IPS DF 19.7 (cell line): ENCODE measurements around the gene GFI1.
"Not testable (repeated sequence)": the region's sequence is repeated elsewhere in the genome, so short reads cannot be mapped to it uniquely, and the experiment has no call there.

Experiments
- DNase-seq: peaks from one replicate; pipeline ENCODE4 v3.0.0-alpha.2; 2013; ENCODE audit warnings: low read depth, low spot score

GFI1 gene

DNA sequence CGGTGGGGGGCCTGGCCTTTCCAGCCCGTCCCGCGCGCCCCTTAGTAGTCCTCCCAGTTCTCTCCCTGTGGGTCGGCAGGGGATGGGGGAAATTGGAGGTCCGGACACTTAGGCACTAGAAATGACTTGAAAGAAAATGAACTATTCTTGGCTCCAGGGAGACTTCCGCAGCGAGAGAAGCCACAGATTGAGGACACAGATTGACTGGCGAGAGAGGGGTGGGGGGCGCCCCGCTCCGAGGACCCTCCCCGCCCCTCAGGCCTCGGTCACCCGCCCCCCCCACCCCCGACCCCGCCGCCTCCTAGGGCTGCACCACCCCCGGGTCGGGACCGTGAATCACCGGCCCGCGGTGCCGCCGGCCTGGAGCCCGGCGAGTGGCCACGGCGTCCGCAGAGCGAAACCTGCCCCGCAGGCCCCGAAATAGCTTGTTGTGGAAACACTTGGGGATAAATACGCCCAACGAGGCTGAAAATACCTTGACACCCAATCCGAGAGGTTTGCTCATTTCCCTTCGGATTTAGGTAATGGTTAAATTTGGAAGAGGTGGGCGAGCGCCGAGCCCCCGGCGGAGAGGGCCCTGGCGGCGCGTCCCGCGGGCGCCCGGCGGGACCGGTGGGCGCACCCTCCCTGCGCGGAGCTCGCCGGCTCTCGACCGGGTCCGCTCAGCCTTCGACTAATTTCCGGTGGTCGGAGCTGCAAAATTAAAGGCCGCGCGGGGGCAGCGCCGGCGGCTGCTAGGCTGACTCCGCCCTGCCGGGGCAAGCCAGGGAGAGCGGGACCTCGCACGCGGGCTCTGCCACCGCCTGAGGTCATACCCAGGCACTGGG is at the start of gene GFI1:
TSS of gene GFI1 (minus strand) at position 675 of the 827 bp plus-strand sequence. CDS start 3,438 bp downstream, outside the sequence.
- DNase-seq = no peak

GRCh38 chr1:92532371-92532770 is 45.6 kb upstream of the GFI1 start:
- not testable (repeated sequence) for DNase-seq

DNA sequence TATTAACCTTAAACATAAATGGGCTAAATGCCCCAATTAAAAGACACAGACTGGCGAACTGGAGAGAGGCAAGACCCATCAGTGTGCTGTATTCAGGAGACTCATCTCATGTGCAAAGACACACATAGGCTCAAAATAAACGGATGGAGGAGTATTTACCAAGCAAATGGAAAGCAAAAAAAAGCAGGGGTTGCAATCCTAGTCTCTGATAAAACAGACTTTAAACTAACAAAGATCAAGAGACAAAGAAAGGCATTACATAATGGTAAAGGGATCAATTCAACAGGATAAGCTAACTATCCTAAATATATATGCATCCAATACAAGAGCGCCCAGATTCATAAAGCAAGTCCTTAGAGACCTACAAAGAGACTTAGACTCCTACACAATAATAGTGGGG is 45.2 kb upstream of the GFI1 start:
- not testable (repeated sequence) for DNase-seq

DNA sequence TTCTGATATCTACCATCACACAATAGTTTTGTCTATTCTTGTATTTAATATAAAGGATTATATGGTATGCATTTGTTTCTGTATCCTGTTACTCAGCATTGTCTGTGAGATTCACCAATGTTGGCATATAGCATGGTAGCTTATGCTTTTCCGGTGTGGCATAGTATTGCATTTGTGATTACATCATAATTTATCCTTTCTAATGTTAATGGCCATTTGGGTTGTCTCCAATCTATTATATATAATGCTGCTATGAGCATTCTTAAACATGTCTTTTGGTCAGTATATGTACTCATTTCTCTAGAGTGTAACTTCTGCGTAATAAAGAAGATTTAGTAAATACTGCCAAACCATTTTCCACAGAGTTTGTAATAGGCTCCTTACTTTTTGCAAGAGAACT is 40.9 kb upstream of the GFI1 start:
- DNase-seq = no peak

GRCh38 chr1:92524944-92525590 is 38.3 kb upstream of the GFI1 start:
- not testable (repeated sequence) for DNase-seq

DNA sequence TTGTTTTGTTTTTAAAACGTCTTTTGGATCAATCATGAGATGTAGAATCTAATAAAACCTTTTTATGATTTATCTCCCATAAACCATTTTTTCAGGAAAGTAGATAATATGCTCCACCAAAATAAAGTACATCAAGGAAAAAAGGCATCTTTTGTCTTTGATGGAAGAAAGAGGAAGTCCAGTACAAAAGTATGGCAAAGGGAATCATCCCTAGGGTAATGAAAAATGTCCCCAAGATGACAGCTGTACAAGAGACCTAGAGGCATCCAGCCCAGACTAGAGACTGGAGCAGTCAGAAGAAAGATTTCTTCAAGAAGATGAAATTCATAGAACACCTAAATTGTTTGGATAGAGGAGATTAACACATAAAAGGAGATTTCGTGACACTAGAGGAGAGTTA is 32.3 kb upstream of the GFI1 start:
- DNase-seq = no peak

GRCh38 chr1:92516574-92516973 is 29.8 kb upstream of the GFI1 start:
- no peak for DNase-seq

DNA sequence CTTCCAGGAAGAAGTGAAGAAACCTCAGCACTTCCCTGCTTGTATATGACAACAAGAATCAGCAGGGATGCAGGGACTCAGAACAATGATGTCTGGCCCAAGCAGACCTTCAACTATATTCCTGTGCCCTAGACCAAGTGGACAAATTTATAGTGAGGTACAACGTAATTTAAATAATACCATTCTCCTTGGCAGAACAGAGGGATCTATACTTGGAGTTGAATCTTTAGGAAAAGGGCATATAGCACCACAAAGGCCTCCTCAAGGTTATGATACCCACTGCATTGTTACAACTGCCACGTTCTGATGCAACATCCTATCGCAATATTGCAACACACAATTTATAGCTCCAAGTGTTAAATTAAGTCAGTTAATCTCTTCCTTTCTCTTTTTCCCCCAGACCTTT is 29.1 kb upstream of the GFI1 start:
- DNase-seq = no peak

GRCh38 chr1:92511541-92511940 is 24.8 kb upstream of the GFI1 start:
- DNase-seq = no peak

DNA sequence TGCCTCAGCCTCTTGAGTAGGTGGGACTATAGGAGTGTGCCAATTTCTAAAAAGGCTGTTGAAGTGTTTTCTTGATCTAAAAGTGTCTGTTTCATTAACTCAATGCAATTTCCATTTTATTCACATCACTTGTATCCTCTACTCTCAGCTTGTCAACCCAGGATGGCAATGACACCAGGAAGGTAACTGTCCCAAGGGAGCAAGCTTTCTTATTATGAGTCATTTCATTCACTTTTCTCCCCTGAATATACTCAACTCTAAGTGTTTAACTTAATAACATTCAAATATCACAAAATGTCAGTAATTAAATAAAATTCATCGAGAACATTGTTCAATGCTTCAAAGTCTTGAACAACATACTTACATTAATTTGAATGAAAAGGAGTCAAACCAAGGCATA is 22.9 kb upstream of the GFI1 start:
- no peak for DNase-seq

DNA sequence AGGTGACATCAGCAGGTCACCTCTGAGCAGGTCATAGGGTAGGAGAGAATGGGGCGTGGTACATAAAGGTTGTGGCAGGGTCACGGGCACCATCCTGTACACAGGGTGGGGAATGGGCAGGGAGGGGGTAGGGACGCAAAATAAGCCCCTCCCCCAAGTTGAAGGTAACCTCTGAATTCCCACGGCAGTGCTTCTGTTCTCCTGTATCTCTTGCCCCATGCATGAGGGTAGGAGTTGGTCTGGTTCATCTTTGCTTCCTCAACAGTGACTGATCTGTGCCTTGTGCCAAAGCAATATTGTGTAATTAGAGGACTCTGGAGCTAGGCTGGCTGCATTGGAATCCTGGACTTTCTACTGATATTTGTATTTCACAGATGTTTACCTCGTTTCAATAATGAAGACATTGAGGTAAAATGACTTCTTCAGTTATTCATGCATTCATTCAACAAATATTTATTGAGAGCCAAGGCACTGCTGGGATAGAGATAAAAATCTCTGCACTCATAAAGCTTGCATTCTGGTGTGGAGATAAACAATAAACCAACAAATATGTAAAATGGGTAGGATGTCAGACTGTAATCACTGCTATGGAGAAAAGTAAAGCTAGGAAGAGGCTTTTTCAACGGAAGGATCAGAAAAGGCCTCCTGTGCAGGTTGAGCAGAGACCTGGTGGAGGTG is 18.4 kb upstream of the GFI1 start:
- no peak for DNase-seq

DNA sequence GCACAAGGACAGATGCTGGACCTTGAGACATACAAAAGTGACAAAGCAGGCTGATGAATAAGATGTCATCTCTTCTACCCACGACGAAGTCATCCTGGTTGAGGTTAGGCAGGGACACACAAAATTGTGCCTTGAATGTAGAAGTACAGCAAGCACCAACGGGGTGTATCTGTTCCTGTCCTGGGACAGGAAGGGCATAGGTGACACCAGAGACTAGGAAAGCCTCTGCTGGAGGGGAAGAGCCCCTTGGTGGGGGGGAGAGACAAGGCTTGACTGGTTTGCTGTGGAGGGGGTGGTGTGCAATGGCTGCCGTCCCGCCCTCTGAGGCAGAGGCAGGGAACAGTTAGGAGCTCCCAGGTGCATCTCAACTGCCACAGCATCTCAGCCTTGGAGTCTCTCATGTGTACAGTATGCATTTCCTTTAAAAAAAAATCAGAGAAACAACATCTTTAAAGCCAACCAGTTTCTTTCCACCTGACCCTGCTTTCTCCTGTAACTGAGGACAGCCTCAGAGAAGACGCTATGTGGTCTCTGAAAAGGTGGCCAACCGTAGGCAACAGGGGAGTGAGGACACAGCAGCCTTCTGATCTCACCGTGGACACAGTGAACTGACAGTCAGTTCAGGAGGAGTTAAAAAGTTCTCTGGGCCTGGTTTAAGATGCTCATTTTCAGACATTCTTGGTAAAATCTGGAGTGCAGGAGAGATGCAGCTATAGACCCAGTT is 17.7 kb upstream of the GFI1 start:
- no peak for DNase-seq

GRCh38 chr1:92503926-92504285 is 17.2 kb upstream of the GFI1 start:
- no peak for DNase-seq

DNA sequence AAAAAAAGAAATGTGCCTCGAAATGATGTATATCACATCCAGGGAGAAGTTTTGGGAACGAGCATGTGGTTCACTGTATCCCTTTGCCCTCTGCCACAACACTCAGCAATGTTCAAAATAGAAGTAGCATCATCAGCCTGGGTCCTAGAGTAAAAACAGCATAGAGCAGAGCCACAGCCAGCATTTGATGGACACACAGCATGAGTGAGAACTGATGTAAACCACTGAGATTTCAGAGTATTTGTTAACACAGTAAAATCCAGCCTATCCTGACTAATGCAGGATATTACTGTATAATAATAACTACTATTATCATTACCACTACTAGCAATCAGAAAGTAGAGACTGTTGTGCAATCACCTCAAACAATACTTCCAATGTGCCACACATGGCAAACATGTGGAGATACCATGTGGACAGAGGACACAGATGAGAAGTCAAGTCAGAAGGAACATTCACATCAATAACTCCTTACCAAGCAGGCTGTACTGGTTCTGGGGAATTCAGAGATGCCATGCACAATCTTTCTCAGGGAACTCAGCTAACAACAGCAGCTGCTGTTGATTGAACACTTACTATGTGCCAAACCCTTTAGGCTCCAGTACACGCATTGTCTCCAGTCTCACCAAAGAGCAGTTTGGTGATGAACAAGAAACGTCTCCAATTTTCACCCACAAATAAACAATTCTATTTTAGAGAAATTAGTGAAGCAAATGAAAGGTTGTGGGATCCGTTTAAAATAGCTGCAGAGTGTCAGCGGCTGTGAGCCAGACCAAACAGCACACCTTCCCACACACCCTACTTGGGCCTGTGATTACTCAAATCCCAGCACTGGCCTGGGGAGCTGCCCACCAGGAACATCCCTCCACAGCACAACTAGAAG is 16.6 kb upstream of the GFI1 start:
- DNase-seq = no peak

DNA sequence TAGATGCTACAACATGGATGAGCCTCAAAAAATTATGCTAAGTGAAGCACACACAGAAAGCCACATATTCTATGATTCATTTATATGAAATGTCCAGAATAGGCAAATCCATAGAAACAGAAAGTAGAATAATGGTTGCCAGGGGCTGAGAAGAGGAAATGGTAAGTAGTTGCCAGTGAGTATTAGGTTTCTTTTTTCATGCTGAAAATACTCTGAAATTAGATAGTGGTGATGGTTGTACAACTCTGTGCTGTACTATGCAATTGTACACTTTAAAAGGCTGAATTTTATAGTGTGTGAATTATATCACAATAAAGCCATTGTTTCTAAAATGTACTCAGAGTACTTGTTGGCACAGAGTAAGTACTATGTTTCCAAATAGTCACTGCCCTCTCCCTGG is 15.5 kb upstream of the GFI1 start:
- no peak for DNase-seq

DNA sequence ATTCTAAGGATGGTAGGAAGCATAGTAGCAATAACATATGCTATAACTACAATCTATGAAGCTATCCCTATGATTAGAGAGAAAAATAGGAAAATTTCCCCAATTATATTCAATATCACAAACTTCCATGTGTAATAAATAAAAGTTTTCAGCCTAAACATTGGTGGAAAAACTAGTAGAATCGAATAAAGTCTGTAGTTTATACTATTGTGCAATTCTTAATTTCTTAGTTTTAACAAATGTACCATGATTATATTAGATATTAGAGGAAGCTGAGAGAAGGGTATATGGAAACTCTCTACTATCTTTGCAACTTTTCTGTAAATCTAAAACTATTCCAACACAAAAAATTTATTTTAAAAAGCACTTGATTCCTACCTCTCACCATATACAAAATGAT is 13.8 kb upstream of the GFI1 start:
- no peak for DNase-seq

- DNase-seq = no peak
Observed at GRCh38 chr1:92495392-92496063, 8.8 kb upstream of the GFI1 start.

GRCh38 chr1:92494485-92495141 is 7.9 kb upstream of the GFI1 start:
- DNase-seq = no peak

GRCh38 chr1:92493139-92493538 is 6.4 kb upstream of the GFI1 start:
- DNase-seq = no peak

DNA sequence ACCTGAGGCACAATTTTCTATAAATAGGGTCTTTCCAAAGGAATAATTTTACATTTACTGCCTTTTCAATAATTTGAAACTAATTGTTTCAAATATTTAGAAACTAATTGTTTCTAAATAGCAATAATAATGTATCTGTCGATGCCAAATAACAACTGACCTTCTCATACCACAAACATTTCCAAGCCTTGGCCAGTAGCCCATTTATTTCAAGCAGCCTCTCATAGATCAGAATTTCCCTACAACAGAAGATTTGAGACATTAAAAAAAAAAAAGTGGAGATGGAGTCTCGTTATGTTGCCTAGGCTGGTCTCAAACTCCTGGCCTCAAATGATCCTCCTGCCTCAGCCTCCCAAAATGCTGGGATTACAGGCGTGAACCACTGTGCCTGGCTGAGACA is 2.1 kb upstream of the GFI1 start:
- DNase-seq = no peak
